Eye (tissue), 1 donor: ENCODE data around the gene TMTC4.
A peak's percentile ranks its signal among the peaks of the same experiment; 100 is the strongest.
"Not testable (repeated sequence)": the region's sequence is repeated elsewhere in the genome, so short reads cannot be mapped to it uniquely, and the experiment has no call there.

Experiments
- DNase-seq: peaks from one replicate; pipeline ENCODE4 v3.0.0-alpha.2; 2015

Gene TMTC4

GRCh38 chr13:100674572-100674871 is at the start of gene TMTC4:
TSS of gene TMTC4 (minus strand) at chr13:100674795. CDS start at chr13:100670362, 4,433 bp downstream.
- no peak for DNase-seq

- peak; percentile 5 for DNase-seq
These were observed 47.9 kb upstream of the TMTC4 start for GRCh38 chr13:100722517-100722916.

GRCh38 chr13:100721885-100722512 is 47.4 kb upstream of the TMTC4 start:
- peak; percentile 70 for DNase-seq

GRCh38 chr13:100715604-100716003 is 41.0 kb upstream of the TMTC4 start:
- DNase-seq: no peak

GRCh38 chr13:100714478-100714877 is 39.9 kb upstream of the TMTC4 start:
- DNase-seq: no peak

- no peak for DNase-seq
These were observed 35.6 kb upstream of the TMTC4 start for GRCh38 chr13:100710176-100710575.

GRCh38 chr13:100707818-100708740 is 33.5 kb upstream of the TMTC4 start:
- DNase-seq: no peak

- not testable (repeated sequence) for DNase-seq
These were observed 23.7 kb upstream of the TMTC4 start for GRCh38 chr13:100698331-100698730.

GRCh38 chr13:100695509-100695773 is 20.8 kb upstream of the TMTC4 start:
- no peak for DNase-seq

- DNase-seq: peak; percentile 55
These were observed 20.3 kb upstream of the TMTC4 start for GRCh38 chr13:100694722-100695508.

- DNase-seq: no peak
These were observed 14.6 kb upstream of the TMTC4 start for GRCh38 chr13:100689191-100689590.

GRCh38 chr13:100680131-100680530 is 5.5 kb upstream of the TMTC4 start:
- no peak for DNase-seq

GRCh38 chr13:100677128-100677527 is 2.5 kb upstream of the TMTC4 start:
- DNase-seq: not testable (repeated sequence)

- DNase-seq: no peak
These were observed 1.1 kb upstream of the TMTC4 start for GRCh38 chr13:100675661-100676129.

GRCh38 chr13:100674872-100675660 is 471 bp upstream of the TMTC4 start:
- DNase-seq: peak; percentile 99

GRCh38 chr13:100673713-100674571 is 653 bp downstream of the TMTC4 start:
- peak; percentile 87 for DNase-seq

- DNase-seq: peak; percentile 83
These were observed 1.3 kb downstream of the TMTC4 start for GRCh38 chr13:100673376-100673712.

- DNase-seq: no peak
These were observed 3.0 kb downstream of the TMTC4 start for GRCh38 chr13:100671389-100672182.

- no peak for DNase-seq
These were observed 6.2 kb downstream of the TMTC4 start for GRCh38 chr13:100668408-100668807.

GRCh38 chr13:100667894-100668293 is 6.7 kb downstream of the TMTC4 start:
- DNase-seq: no peak

GRCh38 chr13:100666124-100666523 is 8.5 kb downstream of the TMTC4 start:
- peak; percentile 67 for DNase-seq
